ENCODE results near the gene NCAM1. TPM values are rescaled to one million over a fixed set of nuclear protein-coding genes. Genes with fewer than 3 reads are reported as not detected.
A peak's percentile ranks its signal among the peaks of the same experiment; 100 is the strongest.

The NCAM1 gene
- total RNA-seq, 1 experiment from 2014 or later = 0.22 TPM

DNA sequence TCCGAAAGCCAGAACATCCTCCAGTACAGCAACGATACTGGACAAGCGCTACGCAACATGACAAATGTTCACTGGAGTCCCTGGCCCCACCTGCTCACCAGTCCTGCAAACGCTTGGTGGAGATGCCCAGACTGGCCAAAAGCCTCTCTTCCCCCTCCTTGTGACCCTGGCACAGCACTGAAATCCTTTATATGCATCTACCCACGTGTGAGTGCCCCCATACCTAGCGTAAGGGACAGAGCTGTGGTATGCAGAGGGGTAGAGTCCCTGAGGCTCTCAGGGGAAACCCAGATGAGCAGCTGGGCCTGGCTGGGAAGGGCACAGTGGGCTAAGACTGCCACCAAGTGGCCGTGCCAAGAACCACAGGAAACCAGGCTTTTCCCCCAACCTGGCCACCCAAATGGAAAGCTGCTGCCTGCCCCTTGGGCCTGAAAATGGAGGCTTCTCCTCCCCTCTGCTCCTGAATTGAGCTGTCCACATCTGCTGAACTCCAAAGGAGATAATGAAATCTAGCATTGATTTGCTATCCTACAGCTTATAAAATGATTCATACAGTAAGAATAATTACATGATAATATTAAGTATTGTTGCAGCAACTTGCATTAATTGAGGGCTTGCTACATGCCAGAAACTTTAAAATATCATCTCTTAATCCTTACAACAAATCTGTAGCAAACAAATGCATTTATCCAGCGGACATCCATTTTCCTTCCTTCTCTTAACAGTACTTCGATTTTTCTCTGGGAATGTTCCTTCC, 328.4 kb downstream of the NCAM1 start:
- BruUV-seq (replicated peaks) = no TSS peak
- Histone ChIP-seq H3K36me3 (ENCODE audit: control insufficient read depth in 1 of 2, insufficient read depth in 2 of 2, low read length in 2 of 2) (no peaks in the 10 kb centered on the region), H3K27me3 (ENCODE audit: insufficient read depth, low read length) (peaks cover 44% of the 10 kb centered on the region), H3K9me3 (ENCODE audit: control insufficient read depth in 1 of 2, insufficient read depth in 1 of 2, low read depth in 1 of 2, low read length in 2 of 2) (no peaks in the 10 kb centered on the region), H2AFZ (ENCODE audit: low read depth, low read length, poor library complexity, severe bottlenecking) (no peak overlapping the region), H3K27ac (ENCODE audit: low read depth, low read length) (no peak overlapping the region), H3K9ac (ENCODE audit: low read length) (no peak overlapping the region), H3K79me2 (ENCODE audit: insufficient read depth, low read length) (no peaks in the 10 kb centered on the region), H3K4me3 (replicated peaks in 1 of 2; ENCODE audit: low read depth in 1 of 2, low read length in 2 of 2) (no peak overlapping the region), H3K4me2 (ENCODE audit: low read length) (no peak overlapping the region), H4K20me1 (ENCODE audit: insufficient read depth) (no peaks in the 10 kb centered on the region), H3K9me2 (ENCODE audit: insufficient read depth) (no peaks in the 10 kb centered on the region), H3K4me1 (ENCODE audit: control insufficient read depth in 1 of 2, insufficient read depth in 2 of 2, low read length in 2 of 2) (no peaks in the 10 kb centered on the region)
- no peak for TF ChIP-seq POLR2AphosphoS5 (IDR thresholded peaks at IDR 0.05; ENCODE audit: low read depth, low read length)
- no peak for TF ChIP-seq EZH2phosphoT487 (IDR thresholded peaks at IDR 0.05; ENCODE audit: borderline replicate concordance)
- TF ChIP-seq SIN3A (IDR thresholded peaks at IDR 0.05; ENCODE audit: low read depth) = no peak
- TF ChIP-seq, protein P1, sequence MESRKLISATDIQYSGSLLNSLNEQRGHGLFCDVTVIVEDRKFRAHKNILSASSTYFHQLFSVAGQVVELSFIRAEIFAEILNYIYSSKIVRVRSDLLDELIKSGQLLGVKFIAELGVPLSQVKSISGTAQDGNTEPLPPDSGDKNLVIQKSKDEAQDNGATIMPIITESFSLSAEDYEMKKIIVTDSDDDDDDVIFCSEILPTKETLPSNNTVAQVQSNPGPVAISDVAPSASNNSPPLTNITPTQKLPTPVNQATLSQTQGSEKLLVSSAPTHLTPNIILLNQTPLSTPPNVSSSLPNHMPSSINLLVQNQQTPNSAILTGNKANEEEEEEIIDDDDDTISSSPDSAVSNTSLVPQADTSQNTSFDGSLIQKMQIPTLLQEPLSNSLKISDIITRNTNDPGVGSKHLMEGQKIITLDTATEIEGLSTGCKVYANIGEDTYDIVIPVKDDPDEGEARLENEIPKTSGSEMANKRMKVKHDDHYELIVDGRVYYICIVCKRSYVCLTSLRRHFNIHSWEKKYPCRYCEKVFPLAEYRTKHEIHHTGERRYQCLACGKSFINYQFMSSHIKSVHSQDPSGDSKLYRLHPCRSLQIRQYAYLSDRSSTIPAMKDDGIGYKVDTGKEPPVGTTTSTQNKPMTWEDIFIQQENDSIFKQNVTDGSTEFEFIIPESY (IDR thresholded peaks at IDR 0.05; ENCODE audit: extremely low read depth, insufficient replicate concordance, low read length) = no peak
- peak; percentile 90 for TF ChIP-seq RAD21 (IDR thresholded peaks at IDR 0.05; ENCODE audit: low read depth)
- TF ChIP-seq EZH2 (IDR thresholded peaks at IDR 0.05) = no peak
- TF ChIP-seq TCF7L2 (IDR thresholded peaks at IDR 0.05; ENCODE audit: borderline replicate concordance, extremely low read depth, insufficient read depth, insufficient read length) = no peak
- TF ChIP-seq, protein P2, sequence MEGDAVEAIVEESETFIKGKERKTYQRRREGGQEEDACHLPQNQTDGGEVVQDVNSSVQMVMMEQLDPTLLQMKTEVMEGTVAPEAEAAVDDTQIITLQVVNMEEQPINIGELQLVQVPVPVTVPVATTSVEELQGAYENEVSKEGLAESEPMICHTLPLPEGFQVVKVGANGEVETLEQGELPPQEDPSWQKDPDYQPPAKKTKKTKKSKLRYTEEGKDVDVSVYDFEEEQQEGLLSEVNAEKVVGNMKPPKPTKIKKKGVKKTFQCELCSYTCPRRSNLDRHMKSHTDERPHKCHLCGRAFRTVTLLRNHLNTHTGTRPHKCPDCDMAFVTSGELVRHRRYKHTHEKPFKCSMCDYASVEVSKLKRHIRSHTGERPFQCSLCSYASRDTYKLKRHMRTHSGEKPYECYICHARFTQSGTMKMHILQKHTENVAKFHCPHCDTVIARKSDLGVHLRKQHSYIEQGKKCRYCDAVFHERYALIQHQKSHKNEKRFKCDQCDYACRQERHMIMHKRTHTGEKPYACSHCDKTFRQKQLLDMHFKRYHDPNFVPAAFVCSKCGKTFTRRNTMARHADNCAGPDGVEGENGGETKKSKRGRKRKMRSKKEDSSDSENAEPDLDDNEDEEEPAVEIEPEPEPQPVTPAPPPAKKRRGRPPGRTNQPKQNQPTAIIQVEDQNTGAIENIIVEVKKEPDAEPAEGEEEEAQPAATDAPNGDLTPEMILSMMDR (IDR thresholded peaks at IDR 0.05 in 2 of 3, conservative IDR thresholded peaks at IDR 0.05 in 1 of 3; ENCODE audit: borderline replicate concordance in 1 of 3, insufficient read depth in 1 of 3, low read depth in 2 of 3, low read length in 2 of 3) = peak; percentile 60 to 90 (median 88)
- TF ChIP-seq ZFX (IDR thresholded peaks at IDR 0.05) = no peak
- TF ChIP-seq, protein P3, sequence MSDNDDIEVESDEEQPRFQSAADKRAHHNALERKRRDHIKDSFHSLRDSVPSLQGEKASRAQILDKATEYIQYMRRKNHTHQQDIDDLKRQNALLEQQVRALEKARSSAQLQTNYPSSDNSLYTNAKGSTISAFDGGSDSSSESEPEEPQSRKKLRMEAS (IDR thresholded peaks at IDR 0.05) = no peak
- ATAC-seq (peak; percentile 96), DNase-seq (ENCODE audit: low read depth, low spot score) (peak; percentile 21)
- RAD21 ChIA-PET (ENCODE audit: low non-redundant PET in 1 of 2, low total read pairs in 2 of 2, uncharacterized antibody in 2 of 2, unreplicated experiment in 2 of 2) = interaction anchor here (1.1 to 1.9 kb wide), 3 partner anchors 17 to 701 kb away, joined by 3 to 10 read pairs (median 8); no protein-coding TSS in a partner anchor
- CTCF ChIA-PET = interaction anchor here (0.6 to 2.0 kb wide), 17 partner anchors 9 to 1070 kb away, joined by 3 to 33 read pairs (median 5); no protein-coding TSS in a partner anchor
- intact Hi-C loops (cut with micrococcal nuclease) = loop anchor here (1.0 to 10.0 kb wide), 6 partner anchors 453 to 1725 kb away; no protein-coding TSS in a partner anchor
- POLR2A ChIA-PET = interaction anchor here (0.8 kb wide), 1 partner anchor 1009 kb away, joined by 3 read pairs; no protein-coding TSS in a partner anchor
